NOMO-1 treated with dmso at 0.1 percent for 144 hours (cell line): ENCODE measurements around the gene DDX18.

Experiments
- DNase-seq: peaks from one replicate; lab custom pipeline; 2025; ENCODE audit not compliant: unreplicated experiment; lab: John Stamatoyannopoulos, UW

The DDX18 gene

DNA sequence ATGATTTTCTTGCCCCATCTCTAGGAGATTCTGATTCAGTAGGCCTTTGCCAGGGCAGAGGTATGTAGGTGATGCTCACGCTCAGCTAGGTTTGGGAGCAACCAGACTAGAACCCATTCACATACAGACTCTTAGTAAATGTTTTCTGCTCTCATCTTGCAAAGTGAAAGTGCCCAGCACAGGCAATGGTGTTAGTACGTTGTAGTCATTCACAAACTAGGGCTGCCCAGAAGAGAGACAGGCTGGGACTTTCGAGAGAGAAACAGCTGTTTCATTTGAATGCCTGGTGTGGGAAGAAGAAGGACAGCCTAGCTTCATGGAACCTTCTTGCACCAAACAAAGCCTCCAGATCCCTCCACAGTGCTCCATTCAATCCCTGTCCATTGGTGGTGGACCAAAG, 19.4 kb downstream of the DDX18 start:
- no peak for DNase-seq

DNA sequence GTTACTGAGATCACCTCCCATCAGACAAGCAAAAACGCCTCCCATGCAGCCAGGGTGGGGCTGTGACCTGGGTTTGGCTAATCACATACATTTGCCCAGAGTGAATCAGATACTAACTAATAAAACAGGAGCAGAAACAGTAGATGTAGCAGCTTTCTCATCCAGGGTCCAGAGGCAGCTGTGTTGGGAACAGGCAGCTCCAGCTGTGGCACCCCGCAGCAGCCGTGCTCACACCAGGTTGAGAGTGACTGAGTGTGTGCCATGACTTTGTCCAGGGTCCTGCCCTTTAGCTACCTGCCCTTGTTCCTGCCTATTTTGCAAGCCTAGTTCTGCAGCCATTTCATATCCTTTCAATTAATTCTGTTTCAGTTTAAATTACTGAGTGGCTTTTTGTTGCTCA, 20.5 kb downstream of the DDX18 start:
- DNase-seq, result no peak

DNA sequence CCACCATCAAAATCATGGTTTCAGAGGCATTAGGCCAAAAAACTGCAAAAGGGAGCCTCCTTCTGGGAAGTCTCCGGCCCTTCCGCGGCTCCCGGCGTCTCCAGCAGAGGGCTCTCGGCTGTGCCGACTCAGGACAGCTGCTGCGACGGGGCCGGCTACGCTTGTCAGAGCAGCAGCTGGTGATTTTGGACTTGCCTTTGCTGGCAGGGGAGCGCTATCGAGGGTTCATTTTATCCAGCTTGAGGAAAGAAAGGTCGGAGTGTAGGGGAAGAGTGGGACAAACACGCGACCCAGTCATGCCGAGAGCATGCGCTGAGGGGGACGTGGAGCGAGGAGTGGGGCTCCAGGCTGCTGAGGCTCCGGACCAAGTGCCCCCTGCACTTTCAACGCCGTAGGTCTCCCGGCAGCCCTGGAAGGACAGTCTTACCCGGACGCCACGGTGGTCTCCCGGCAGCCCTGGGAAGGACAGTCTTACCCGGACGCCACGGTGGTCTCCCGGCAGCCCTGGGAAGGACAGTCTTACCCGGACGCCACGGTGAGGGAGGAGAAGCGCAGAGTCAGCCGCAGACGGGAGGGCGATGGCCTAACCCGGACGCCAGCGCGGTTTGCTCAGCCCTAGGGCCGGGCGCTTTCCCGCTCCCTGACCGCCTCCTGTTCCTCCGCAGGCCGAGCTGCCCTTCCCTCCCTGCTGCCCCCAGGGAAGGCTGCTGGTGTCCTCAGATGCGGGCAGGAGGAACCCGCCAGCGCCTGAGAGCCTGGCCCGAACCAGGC, 21.7 kb downstream of the DDX18 start:
- DNase-seq, result no peak

DNA sequence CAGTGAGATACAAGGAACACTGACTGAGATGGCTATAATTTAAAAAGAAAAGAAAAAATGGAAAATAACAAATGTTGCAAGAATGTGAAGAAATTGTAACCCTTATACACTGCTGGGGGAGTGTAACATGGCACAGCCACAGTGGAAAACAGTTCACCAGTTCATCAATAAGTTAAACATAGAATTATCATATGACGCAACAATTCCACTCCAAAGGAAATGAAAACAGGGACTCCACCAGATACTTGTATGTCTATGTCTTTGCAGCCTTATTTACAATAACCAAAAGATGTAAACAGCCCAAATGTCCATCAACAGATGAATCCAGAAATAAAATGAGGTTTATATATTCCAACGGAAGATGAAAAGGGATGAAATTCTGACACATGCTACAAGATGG, 30.8 kb downstream of the DDX18 start:
- no peak for DNase-seq

DNA sequence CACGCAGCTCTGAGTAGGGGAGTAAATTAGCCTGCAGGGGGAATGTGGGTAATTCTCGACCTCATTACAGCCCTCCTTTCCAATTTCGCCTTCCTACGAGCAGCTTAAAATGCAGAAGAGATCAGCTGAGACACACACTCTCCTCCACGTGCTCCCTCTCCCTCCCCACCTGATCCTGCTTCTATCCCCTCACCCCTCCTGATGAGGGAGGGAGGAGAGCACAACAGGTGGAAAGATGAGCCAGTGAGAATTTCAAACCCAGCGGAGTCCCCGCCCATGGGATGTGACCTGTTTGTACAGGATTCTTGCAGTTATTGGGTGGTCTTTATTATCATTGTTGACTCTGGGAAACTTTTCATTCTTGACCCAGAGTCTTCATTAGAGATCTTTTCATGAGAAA, 35.5 kb downstream of the DDX18 start:
- DNase-seq, result no peak

DNA sequence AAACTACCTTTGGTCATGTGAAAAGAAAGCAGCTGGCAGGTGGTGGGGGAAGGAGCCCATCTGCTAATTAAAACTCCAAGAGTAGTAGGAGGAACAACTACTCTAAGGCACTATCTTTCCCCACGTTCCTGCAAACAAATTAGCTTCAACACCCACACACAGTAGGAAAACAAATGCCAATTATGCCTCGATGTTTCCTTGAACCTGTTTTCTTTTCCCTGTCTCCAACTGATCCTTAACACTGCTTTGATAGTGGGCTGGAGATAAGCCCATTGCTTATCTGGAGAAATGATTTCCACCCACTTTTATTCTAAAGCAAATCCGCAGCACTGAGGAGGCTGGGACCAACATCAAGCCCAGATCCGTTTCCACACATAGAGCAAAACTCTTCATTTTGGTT, 36.0 kb downstream of the DDX18 start:
- DNase-seq, result no peak

DNA sequence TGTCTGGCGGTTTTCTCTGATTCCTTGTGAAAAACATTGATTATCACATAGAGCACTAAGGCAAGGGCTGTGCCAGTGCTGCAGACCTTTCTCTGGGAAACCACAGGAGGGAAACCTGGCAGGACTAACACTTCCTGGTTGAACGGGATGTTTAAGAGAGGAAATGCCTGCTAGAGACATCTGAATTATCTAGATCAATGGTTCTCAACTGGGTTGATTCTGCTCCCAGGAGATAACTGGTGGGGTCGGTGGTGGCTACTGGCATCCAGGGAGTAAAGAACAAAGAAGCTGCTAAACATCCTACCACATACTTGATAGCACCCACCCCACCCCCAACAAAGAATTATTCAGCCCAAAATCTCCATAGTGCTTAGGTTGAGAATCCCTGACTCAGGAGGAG, 37.5 kb downstream of the DDX18 start:
- no peak for DNase-seq

DNA sequence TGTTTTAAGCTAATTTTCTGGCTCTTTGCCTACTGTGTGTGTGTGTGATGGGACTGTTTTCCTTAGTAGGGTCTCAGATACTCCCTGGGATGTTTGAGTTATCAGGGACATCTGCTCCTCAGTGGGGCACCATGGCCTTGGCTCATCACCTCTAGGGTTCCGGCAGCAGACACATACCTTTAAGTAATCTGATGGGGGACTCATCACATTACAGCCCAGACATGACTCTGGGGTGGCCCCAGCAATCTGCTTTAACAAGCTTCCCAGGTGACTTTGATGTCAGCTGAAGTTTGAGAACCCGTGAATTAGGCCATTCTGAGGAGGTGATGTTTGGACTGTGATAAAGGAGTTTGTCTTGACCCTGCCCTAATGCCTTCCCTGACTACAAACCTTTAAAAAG, 38.8 kb downstream of the DDX18 start:
- no peak for DNase-seq

DNA sequence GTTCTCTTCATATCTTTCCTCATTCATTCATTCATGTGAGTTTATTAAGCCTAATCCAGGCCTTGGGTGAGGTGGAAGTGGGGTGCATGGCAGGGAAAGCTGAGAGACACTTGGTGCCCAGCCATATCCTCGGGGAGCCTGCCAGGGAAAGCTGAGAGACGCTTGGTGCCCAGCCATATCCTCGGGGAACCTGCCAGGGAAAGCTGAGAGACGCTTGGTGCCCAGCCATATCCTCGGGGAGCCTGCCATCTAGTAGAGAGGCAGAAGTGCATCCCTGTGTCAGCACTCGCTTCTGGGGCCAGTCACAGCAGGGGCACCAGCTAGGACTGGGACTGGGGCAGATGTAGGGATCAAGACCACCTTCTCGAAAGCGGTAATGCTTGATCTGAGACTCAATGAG, 39.4 kb downstream of the DDX18 start:
- DNase-seq, result no peak

DNA sequence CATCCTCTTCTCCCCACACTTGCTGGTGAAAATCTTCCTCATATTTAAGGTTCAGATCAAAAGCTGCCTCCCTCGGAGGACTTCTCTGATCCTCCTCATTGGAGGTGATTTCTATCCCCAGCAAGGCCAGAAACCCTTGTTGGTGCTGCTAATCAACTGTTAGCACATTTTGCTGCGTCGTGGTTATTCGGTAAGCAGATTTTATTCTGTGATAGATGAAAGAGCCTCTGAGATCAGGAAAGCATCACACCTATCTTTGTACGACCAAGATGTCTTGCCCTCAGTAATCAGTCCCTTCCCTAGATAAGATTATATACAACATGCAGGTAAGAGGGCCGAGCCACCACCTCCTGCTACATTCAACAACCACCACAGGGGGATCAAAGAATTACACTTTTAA, 40.1 kb downstream of the DDX18 start:
- DNase-seq, result no peak

DNA sequence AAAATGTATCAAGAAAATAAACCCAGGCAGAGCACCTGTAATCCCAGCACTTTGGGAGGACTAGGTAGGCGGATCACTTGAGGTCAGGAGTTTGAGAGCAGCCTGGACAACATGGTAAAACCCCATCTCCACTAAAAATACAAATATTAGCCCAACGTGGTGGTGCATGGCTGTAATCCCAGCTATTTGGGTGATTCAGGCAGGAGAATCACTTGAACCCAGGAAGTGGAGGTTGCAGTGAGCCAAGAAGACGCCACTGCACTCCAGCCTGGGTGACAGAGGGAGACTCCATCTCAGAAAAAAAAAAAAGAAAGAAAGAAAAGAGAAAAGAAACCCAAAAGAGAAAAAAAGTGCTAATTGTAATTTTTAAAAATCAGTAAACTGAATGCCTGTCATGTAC, 41.4 kb downstream of the DDX18 start:
- no peak for DNase-seq

DNA sequence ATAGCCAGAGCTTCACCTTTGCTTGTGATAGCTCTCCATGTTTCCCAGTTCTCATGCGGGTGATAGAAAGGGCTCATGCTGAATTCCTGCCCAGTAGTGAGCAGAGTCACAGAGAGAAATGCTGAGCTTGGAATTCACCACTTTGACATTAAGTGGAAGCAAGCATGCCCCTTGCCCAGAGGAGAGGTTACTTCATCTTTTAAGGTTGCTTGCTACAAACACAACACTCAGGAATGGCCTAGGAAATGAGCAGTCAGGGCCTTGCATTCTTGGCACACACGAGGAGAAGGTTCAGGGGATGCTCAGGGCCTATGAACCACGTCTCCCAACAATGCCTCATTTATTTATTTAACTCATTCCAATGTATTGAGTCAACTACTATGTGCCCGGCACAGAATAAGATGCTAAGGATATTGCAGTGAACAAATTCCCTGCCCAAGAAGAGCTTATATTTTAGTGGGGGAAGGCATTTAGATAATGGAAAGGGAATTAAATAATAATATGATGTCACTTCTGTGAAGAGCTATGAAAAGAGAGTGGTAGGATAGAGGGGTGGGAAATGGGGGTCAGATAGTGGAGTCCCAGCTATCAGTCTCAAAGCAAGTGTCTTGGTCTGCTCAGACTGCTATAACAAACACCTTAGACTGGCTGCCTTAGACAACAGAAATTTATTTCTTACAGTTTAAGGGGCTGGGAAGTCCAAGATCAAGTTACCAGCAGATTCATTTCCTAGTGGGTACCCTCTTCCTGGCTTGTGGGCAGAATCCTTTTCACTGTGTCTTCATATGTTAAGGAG, 42.1 kb downstream of the DDX18 start:
- no peak for DNase-seq

DNA sequence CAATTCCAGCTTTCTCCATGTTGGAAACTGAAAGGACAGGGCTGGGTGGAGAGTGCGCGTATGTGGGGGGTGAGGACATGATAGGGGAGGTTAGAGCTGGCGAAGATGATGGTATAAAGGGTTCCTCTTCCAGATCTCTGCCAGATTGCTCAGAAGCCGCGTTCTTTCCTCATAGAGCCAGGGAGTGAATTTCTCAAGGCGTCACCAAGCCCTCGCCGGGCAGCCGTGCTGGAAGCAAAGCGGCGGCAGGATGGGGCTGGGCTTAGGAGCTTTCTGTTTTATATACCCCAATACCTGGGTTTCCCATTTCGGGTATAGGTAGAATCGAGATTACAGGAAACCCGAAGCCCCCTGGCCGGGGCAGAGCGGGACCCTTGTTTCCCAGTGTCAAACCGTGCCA, 43.8 kb downstream of the DDX18 start:
- DNase-seq, result no peak

DNA sequence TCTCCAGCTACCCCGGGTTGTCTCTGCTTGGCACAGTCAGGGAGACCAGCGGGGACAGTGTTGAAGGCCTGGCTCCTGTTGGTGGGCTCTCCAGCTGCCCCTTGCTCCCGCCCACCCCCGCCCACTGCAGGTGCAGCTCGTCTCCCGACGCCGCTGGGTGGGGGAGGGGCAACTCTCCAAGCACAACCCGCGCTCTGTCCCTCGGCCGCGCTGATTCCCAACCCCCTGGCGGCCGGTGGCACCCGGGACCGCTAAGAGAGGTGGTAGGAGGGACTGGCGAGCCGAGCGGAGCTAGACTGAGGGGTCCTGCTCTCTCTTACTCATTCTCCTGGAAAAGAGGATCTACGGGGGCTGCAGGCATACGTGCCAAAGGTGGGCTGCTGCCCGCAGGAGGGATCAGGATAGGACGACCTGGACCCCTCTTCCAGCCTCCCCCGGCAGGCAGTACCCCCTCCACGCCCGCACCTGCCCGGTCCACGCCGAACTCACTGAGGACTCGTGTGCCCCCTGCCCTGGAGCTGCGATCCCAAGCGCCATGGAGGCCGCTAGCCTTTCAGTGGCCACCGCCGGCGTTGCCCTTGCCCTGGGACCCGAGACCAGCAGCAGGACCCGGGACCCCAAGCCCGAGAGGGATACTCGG, 44.5 kb downstream of the DDX18 start:
- no peak for DNase-seq

DNA sequence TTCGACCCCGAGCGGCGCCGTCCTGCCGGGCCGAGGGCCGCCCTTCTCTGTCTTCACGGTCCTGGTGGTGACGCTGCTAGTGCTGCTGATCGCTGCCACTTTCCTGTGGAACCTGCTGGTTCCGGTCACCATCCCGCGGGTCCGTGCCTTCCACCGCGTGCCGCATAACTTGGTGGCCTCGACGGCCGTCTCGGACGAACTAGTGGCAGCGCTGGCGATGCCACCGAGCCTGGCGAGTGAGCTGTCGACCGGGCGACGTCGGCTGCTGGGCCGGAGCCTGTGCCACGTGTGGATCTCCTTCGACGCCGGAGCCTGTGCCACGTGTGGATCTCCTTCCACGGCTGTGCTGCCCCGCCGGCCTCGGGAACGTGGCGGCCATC, 45.0 kb downstream of the DDX18 start:
- no peak for DNase-seq

DNA sequence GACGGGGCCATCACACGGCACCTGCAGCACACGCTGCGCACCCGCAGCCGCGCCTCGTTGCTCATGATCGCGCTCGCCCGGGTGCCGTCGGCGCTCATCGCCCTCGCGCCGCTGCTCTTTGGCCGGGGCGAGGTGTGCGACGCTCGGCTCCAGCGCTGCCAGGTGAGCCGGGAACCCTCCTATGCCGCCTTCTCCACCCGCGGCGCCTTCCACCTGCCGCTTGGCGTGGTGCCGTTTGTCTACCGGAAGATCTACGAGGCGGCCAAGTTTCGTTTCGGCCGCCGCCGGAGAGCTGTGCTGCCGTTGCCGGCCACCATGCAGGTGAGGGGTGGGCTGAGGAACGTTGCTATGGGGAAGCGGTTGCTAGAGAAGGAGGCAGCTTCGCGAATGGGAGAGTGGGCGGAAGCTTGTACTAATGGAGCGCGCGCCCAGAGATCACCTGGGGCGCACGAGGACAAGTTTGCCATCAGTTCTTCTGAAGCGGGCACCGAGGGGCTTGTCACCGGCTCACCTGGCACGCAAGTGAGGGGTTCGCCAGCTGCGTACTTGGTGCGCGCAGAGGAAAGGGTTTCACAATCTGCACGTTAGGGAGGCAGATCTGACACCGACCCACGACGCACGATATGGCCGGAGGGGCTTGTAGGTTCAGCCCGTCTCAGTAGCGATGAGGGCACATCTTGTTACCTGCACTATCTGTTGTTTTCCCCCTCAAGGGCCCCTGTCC, 45.6 kb downstream of the DDX18 start:
- DNase-seq, result no peak

DNA sequence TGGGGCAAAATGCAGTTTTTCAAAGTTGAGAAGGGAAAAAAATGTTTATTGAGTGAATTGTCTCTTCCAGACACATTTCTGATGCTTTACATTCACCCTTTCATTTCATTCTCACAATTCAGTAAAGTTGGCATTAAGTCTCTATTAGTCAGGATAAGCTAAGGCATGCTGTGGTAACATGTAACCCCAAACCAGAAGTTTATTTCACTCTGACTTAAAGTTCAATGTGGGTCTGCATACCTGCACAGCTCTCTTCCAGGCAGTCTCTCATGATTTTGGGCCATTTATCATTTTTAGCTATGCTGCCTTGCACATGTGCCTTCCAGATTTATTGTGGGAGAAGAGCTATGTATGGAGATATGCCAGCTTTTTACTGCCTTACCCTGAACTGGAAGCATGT, 48.0 kb downstream of the DDX18 start:
- DNase-seq, result no peak

DNA sequence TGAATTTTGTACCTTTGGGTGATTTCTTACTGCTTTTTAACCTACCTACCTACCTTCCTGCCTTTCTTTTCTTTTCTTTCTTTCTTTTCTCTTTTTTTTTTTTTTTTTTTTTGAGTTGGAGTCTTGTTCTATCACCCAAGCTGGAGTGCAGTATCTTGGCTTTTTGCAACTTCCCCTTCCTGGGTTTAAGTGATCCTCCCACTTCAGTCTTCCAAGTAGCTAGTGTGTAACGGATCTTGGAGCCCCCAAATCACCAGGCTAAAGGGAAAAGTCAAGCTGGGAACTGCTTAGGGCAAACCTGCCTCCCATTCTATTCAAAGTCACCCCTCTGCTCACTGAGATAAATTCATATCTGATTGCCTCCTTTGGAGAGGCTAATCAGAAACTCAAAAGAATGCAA, 61.3 kb downstream of the DDX18 start:
- DNase-seq, result no peak

DNA sequence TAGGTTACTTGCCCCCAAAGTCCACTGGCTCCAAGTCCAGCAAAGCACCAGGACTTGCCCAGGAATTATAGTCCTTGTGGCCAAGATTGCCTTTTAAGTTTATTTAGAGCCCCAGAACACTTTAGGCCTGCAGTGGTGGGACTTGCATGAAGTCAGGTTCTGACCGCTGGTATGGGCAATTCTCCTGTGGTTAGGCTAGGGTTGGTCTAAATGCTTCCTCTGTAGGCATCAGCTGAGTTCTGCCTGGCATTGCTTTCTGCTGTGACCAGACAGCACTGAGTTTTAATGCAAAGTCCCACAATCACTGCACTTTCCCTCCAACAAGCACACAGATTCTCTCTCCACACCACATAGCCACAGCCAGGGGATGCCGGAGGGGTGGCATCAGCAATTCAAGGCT, 64.5 kb downstream of the DDX18 start:
- no peak for DNase-seq
